Measurements from ENCODE around the gene TMEM140. TPM values are rescaled to one million over a fixed set of nuclear protein-coding genes. Genes with fewer than 3 reads are reported as not detected.
A peak's percentile ranks its signal among the peaks of the same experiment; 100 is the strongest.

The TMEM140 gene
- total and polyA plus RNA-seq, 2 of the 13 experiments (the other 11 are each of a cell fraction or from before 2014, with no cell fraction given) = 9.2 to 21.7 TPM

- TF ChIP-seq ZNF772 (CRISPR knock-in tag; IDR thresholded peaks at IDR 0.05) = 0 out of 2 replicates have a peak, but pooled peaks have one; percentile 48
- TF ChIP-seq ZNF264 (CRISPR knock-in tag; IDR thresholded peaks at IDR 0.05) = 0 out of 2 replicates have a peak, but pooled peaks have one; percentile 9
These were observed 20.7 kb downstream of the TMEM140 start (continued) for GRCh38 chr7:135168489-135169140.

- ATAC-seq (peak; percentile 26), DNase-seq (ENCODE audit: low spot score) (peak; percentile 65), FAIRE-seq (no peak)
- no peaks in the 10 kb centered on the region; a peak in 1 of 5 replicates for H3K27me3 ChIP-seq (ENCODE audit: control insufficient read depth in 1 of 2, insufficient read depth in 2 of 2, low read length in 2 of 2)
- no peak overlapping the region for H2AFZ ChIP-seq (ENCODE audit: low read length)
- peaks cover 4 to 43% of the 10 kb centered on the region in 2 experiments; a peak in 4 of 5 replicates for H3K36me3 ChIP-seq (replicated peaks in 1 of 2; ENCODE audit: control insufficient read depth in 1 of 2, insufficient read depth in 2 of 2, low read length in 2 of 2)
- ChIA-PET POLR2A (interaction anchor here (0.6 to 4.4 kb wide), 10 partner anchors 9 to 736 kb away, joined by 3 to 30 read pairs (median 4); partner anchors contain the start of genes AGBL3, TMEM140 and WDR91), CTCF (ENCODE audit: low intra/inter-chr PET ratio, low total read pairs) (interaction anchor here (2.4 kb wide), 1 partner anchor 182 kb away, joined by 11 read pairs; the partner anchor contains the start of gene AGBL3)
- H3K4me1 ChIP-seq (ENCODE audit: insufficient read depth, low read length) = peaks cover 36% of the 10 kb centered on the region
- in situ Hi-C loops (cut with HindIII; ENCODE audit: extremely low pct_ligation_motif_present, low pct_unique_long_range_greater_than_20kb) = loop anchor here (5.0 kb wide), 1 partner anchor 177 kb away; no protein-coding TSS in a partner anchor
- peak overlapping the region; percentile 91 to 97 (median 95) for H3K4me3 ChIP-seq (replicated peaks in 1 of 3; ENCODE audit: insufficient read depth in 1 of 3, low read depth in 2 of 3, low read length in 3 of 3)
- intact Hi-C loops (cut with micrococcal nuclease; ENCODE audit: unreplicated experiment) = no loop called here
- H3K79me2 ChIP-seq (ENCODE audit: insufficient read depth, low read length) = peaks cover 50% of the 10 kb centered on the region
- TSS peak; percentile 61 for BruUV-seq (replicated peaks)
- 29% methylated on average over 10 of the region's 11 CpGs for WGBS (ENCODE audit: low lambda C conversion rate)
- no peaks in the 10 kb centered on the region for H3K9me3 ChIP-seq (ENCODE audit: low read length)
- peaks cover 15% of the 10 kb centered on the region; the same call in 1 of the 2 replicates for H4K20me1 ChIP-seq (ENCODE audit: insufficient read depth, low read length)
- peak overlapping the region; percentile 87 for H3K27ac ChIP-seq (ENCODE audit: extremely low read length, insufficient read depth, low read length)
- peak overlapping the region; percentile 99 for H3K4me2 ChIP-seq (ENCODE audit: low read depth, low read length)
- H3K9ac ChIP-seq (ENCODE audit: insufficient read depth, low read depth, low read length) = peak overlapping the region; percentile 98
- TF ChIP-seq ZMAT5 (CRISPR knock-in tag; IDR thresholded peaks at IDR 0.05; ENCODE audit: borderline replicate concordance, low read depth) = no peak
- no peak for TF ChIP-seq NFIC (IDR thresholded peaks at IDR 0.05; ENCODE audit: low read length)
- TF ChIP-seq ZNF446 (CRISPR knock-in tag; IDR thresholded peaks at IDR 0.05) = no peak
- no peak; the same call in 1 of the 2 replicates for TF ChIP-seq NR2F2 (IDR thresholded peaks at IDR 0.05; ENCODE audit: borderline replicate concordance, low read depth)
- TF ChIP-seq ZNF34 (CRISPR knock-in tag; IDR thresholded peaks at IDR 0.05; ENCODE audit: borderline replicate concordance) = no peak
- TF ChIP-seq SRY (CRISPR knock-in tag; IDR thresholded peaks at IDR 0.05) = no peak
- TF ChIP-seq TGIF2 (CRISPR knock-in tag; IDR thresholded peaks at IDR 0.05) = no peak; the same call in 1 of the 2 replicates
- no peak for TF ChIP-seq CREB1 (IDR thresholded peaks at IDR 0.05)
- no peak for TF ChIP-seq CREB1 (CRISPR knock-in tag; IDR thresholded peaks at IDR 0.05)
- no peak for TF ChIP-seq SYNCRIP (IDR thresholded peaks at IDR 0.05; ENCODE audit: insufficient read depth, low read depth, low read length)
- no peak for TF ChIP-seq ZFYVE20 (CRISPR knock-in tag; IDR thresholded peaks at IDR 0.05; ENCODE audit: borderline replicate concordance, low read depth)
- no peak for TF ChIP-seq SMYD3 (CRISPR knock-in tag; IDR thresholded peaks at IDR 0.05)
- no peak for TF ChIP-seq ZNF562 (CRISPR knock-in tag; IDR thresholded peaks at IDR 0.05; ENCODE audit: borderline replicate concordance)
- TF ChIP-seq ZNF3 (CRISPR knock-in tag; IDR thresholded peaks at IDR 0.05) = no peak
- no peak for TF ChIP-seq GPBP1L1 (CRISPR knock-in tag; IDR thresholded peaks at IDR 0.05)
- no peak for TF ChIP-seq E2F1 (CRISPR knock-in tag; IDR thresholded peaks at IDR 0.05)
These were observed 21.5 kb downstream of the TMEM140 start for GRCh38 chr7:135169141-135169963.
